Measurements from ENCODE around the gene MFSD12. TPM values are rescaled to one million over a fixed set of nuclear protein-coding genes. Genes with fewer than 3 reads are reported as not detected.

Gene MFSD12
- total RNA-seq, 1 experiment from 2014 or later: 131 TPM

DNA sequence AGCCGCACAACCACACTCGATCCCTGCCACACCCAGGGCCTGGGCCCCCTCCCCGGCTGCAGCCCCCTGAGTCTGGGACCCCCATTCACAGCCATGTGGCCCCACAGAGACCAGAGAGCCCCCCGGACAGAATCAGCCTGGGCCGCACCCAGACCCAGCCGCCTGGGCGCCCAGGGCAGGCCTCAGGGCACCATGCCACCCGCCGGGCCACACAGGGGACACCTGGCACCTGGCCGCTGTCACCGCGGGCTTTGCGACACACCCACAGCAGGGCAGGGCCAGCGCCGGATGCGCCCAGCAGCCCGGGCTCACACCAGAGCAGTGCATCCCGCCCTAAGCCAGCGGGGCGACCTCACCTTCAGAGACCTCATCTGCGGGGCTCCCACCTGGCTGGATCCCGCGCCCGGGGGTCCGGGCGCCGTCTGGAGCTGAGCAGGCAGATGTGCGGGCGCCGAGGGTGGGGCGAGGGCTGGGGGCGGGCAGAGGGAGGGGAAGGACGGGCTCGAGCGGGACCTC lies 48.8 kb upstream of the MFSD12 start:
- no TSS peak for BruUV-seq (replicated peaks)
- no peak overlapping the region for H2AFZ ChIP-seq (ENCODE audit: low read depth, low read length, poor library complexity, severe bottlenecking)
- peak; percentile 10 for DNase-seq (ENCODE audit: low read depth, low spot score)

More for the DNA sequence above, 48.8 kb upstream of the MFSD12 start:
- Histone ChIP-seq H3K27me3 (ENCODE audit: insufficient read depth, low read length) (no peaks in the 10 kb centered on the region), H3K36me3 (ENCODE audit: control insufficient read depth in 1 of 2, insufficient read depth in 2 of 2, low read length in 2 of 2) (no peaks in the 10 kb centered on the region; a peak in 1 of 4 replicates), H3K4me3 (replicated peaks in 1 of 2; ENCODE audit: low read depth in 1 of 2, low read length in 2 of 2) (peak overlapping the region; percentile 64 to 67), H3K27ac (ENCODE audit: low read depth, low read length) (peak overlapping the region; percentile 79; the same call in 1 of the 2 replicates), H3K4me2 (ENCODE audit: low read length) (peak overlapping the region; percentile 83), H3K79me2 (ENCODE audit: insufficient read depth, low read length) (no peaks in the 10 kb centered on the region), H3K9ac (ENCODE audit: low read length) (peak overlapping the region; percentile 67), H3K9me3 (ENCODE audit: control insufficient read depth in 1 of 2, insufficient read depth in 1 of 2, low read depth in 1 of 2, low read length in 2 of 2) (no peaks in the 10 kb centered on the region), H3K4me1 (ENCODE audit: control insufficient read depth in 1 of 2, insufficient read depth in 2 of 2, low read length in 2 of 2) (peaks cover 13 to 28% of the 10 kb centered on the region in 2 experiments), H4K20me1 (ENCODE audit: insufficient read depth) (no peaks in the 10 kb centered on the region), H3K9me2 (ENCODE audit: insufficient read depth) (no peaks in the 10 kb centered on the region)
- ChIA-PET CTCF (no interaction called here), POLR2A (no interaction called here), RAD21 (ENCODE audit: low non-redundant PET in 1 of 2, low total read pairs in 2 of 2, uncharacterized antibody in 2 of 2, unreplicated experiment in 2 of 2) (no interaction called here)
- ATAC-seq: peak; percentile 82
- TF ChIP-seq, protein P1, sequence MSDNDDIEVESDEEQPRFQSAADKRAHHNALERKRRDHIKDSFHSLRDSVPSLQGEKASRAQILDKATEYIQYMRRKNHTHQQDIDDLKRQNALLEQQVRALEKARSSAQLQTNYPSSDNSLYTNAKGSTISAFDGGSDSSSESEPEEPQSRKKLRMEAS (IDR thresholded peaks at IDR 0.05): peak; percentile 78; the same call in 1 of the 2 replicates
- TF ChIP-seq TCF7L2 (IDR thresholded peaks at IDR 0.05; ENCODE audit: borderline replicate concordance, extremely low read depth, insufficient read depth, insufficient read length) (peak; percentile 47), FOSL1 (IDR thresholded peaks at IDR 0.05; ENCODE audit: low read depth) (no peak), ZNF274 (IDR thresholded peaks at IDR 0.05; ENCODE audit: low read depth, low read length) (no peak), SIN3A (IDR thresholded peaks at IDR 0.05; ENCODE audit: low read depth) (peak; percentile 65; the same call in 1 of the 2 replicates), POLR2AphosphoS5 (IDR thresholded peaks at IDR 0.05; ENCODE audit: low read depth, low read length) (no peak), CBX3 (IDR thresholded peaks at IDR 0.05; ENCODE audit: low read depth) (no peak)
- TF ChIP-seq, protein P2, sequence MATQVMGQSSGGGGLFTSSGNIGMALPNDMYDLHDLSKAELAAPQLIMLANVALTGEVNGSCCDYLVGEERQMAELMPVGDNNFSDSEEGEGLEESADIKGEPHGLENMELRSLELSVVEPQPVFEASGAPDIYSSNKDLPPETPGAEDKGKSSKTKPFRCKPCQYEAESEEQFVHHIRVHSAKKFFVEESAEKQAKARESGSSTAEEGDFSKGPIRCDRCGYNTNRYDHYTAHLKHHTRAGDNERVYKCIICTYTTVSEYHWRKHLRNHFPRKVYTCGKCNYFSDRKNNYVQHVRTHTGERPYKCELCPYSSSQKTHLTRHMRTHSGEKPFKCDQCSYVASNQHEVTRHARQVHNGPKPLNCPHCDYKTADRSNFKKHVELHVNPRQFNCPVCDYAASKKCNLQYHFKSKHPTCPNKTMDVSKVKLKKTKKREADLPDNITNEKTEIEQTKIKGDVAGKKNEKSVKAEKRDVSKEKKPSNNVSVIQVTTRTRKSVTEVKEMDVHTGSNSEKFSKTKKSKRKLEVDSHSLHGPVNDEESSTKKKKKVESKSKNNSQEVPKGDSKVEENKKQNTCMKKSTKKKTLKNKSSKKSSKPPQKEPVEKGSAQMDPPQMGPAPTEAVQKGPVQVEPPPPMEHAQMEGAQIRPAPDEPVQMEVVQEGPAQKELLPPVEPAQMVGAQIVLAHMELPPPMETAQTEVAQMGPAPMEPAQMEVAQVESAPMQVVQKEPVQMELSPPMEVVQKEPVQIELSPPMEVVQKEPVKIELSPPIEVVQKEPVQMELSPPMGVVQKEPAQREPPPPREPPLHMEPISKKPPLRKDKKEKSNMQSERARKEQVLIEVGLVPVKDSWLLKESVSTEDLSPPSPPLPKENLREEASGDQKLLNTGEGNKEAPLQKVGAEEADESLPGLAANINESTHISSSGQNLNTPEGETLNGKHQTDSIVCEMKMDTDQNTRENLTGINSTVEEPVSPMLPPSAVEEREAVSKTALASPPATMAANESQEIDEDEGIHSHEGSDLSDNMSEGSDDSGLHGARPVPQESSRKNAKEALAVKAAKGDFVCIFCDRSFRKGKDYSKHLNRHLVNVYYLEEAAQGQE (IDR thresholded peaks at IDR 0.05; ENCODE audit: low read depth): no peak
- TF ChIP-seq, protein P3, sequence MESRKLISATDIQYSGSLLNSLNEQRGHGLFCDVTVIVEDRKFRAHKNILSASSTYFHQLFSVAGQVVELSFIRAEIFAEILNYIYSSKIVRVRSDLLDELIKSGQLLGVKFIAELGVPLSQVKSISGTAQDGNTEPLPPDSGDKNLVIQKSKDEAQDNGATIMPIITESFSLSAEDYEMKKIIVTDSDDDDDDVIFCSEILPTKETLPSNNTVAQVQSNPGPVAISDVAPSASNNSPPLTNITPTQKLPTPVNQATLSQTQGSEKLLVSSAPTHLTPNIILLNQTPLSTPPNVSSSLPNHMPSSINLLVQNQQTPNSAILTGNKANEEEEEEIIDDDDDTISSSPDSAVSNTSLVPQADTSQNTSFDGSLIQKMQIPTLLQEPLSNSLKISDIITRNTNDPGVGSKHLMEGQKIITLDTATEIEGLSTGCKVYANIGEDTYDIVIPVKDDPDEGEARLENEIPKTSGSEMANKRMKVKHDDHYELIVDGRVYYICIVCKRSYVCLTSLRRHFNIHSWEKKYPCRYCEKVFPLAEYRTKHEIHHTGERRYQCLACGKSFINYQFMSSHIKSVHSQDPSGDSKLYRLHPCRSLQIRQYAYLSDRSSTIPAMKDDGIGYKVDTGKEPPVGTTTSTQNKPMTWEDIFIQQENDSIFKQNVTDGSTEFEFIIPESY (IDR thresholded peaks at IDR 0.05; ENCODE audit: extremely low read depth, insufficient replicate concordance, low read length): peak; percentile 15
- intact Hi-C loops (cut with micrococcal nuclease): no loop called here
